Measurements from ENCODE around the gene NLRP3. TPM values are rescaled to one million over a fixed set of nuclear protein-coding genes. Genes with fewer than 3 reads are reported as not detected.

Gene NLRP3
- total and polyA plus RNA-seq, 9 of the 15 experiments (the other 6 are each of a cell fraction or from before 2014, with no cell fraction given), result not detected

GRCh38 chr1:247496581-247497285, 80.8 kb downstream of the NLRP3 start:
- ATAC-seq, result no peak
- POLR2A ChIA-PET, result interaction anchor here (0.6 kb wide), 1 partner anchor 134 kb away, joined by 3 read pairs; no protein-coding TSS in a partner anchor
- H2AFZ ChIP-seq (ENCODE audit: low read depth, low read length), result no peak overlapping the region
- no peak overlapping the region for H3K4me3 ChIP-seq
- no peaks in the 10 kb centered on the region for H3K79me2 ChIP-seq (ENCODE audit: control insufficient read depth, insufficient read depth, low read length)
- FAIRE-seq, result no peak
- H3K9me1 ChIP-seq (ENCODE audit: control insufficient read depth, insufficient read depth, low read length), result no peaks in the 10 kb centered on the region
- TF ChIP-seq CBFB (CRISPR knock-in tag; IDR thresholded peaks at IDR 0.05) (no peak), EP400 (IDR thresholded peaks at IDR 0.05) (no peak), ZNF184 (CRISPR knock-in tag; IDR thresholded peaks at IDR 0.05) (no peak), ZNF239 (CRISPR knock-in tag; IDR thresholded peaks at IDR 0.05) (no peak), MTA3 (IDR thresholded peaks at IDR 0.05; ENCODE audit: borderline replicate concordance) (no peak), GABPB2 (CRISPR knock-in tag; conservative IDR thresholded peaks at IDR 0.05) (no peak), DDX20 (tag; IDR thresholded peaks at IDR 0.05; ENCODE audit: low read depth) (no peak), MAFF (IDR thresholded peaks at IDR 0.05; ENCODE audit: low read length) (no peak)
- BruUV-seq (replicated peaks), result no TSS peak
- no peaks in the 10 kb centered on the region for H3K4me1 ChIP-seq (replicated peaks in 1 of 2; ENCODE audit: control insufficient read depth in 2 of 2, insufficient read depth in 2 of 2, low read length in 2 of 2)
- H3K9me3 ChIP-seq (replicated peaks; ENCODE audit: control insufficient read depth, insufficient read depth, low read depth, low read length), result no peaks in the 10 kb centered on the region
- DNase-seq (ENCODE audit: extremely low read depth in 1 of 4, low spot score in 3 of 4), result no peak
- in situ Hi-C loops (cut with MboI) (no loop called here), intact Hi-C loops (cut with micrococcal nuclease) (no loop called here)
- no peaks in the 10 kb centered on the region for H4K20me1 ChIP-seq (replicated peaks; ENCODE audit: control insufficient read depth, insufficient read depth, low read length)
- H3K9ac ChIP-seq (ENCODE audit: insufficient read depth in 1 of 2, low read depth in 2 of 2, low read length in 2 of 2), result no peak overlapping the region
- no peaks in the 10 kb centered on the region for H3K36me3 ChIP-seq (ENCODE audit: control insufficient read depth, insufficient read depth, low read length)
- 3% methylated on average over 10 of the region's 10 CpGs for WGBS (ENCODE audit: insufficient coverage, low coverage, missing lambda C conversion rate)
- H3K4me2 ChIP-seq (ENCODE audit: insufficient read depth, low read length), result no peak overlapping the region
- H3K27ac ChIP-seq (ENCODE audit: extremely low read depth, low read depth, low read length), result no peak overlapping the region
- peaks cover 0 to under 1% of the 10 kb centered on the region in 2 experiments; a peak in 4 of 5 replicates for H3K27me3 ChIP-seq (ENCODE audit: control insufficient read depth in 2 of 2, insufficient read depth in 2 of 2, low read length in 2 of 2)
- CTCF ChIA-PET (ENCODE audit: low intra/inter-chr PET ratio), result no interaction called here

Other genes starting within 250 kb of the NLRP3 start
Only the 7 nearest of the 8 such genes appear.
- gene VN1R5, start 160.1 kb upstream of the NLRP3 start, total RNA-seq (2014; rRNA removed), result not detected in 2 replicates
- not detected in 2 replicates for gene VN1R5, start 160.1 kb upstream of the NLRP3 start, total RNA-seq (2014; rRNA removed; fragmentation: Illumina TruSeq; extraction: Trizol)
- gene VN1R5, start 160.1 kb upstream of the NLRP3 start, total RNA-seq (2015; rRNA removed; fragmentation: Illumina TruSeq; extraction: Trizol), result not detected in 2 replicates
- not detected in 2 replicates for gene VN1R5, start 160.1 kb upstream of the NLRP3 start, total RNA-seq (2021)
- not detected in 2 replicates for gene VN1R5, start 160.1 kb upstream of the NLRP3 start, polyA plus RNA-seq (2011; rRNA removed)
- gene VN1R5, start 160.1 kb upstream of the NLRP3 start, polyA plus RNA-seq (2014; fragmentation: Illumina TruSeq; extraction: Trizol), result not detected in 2 replicates
- not detected for gene VN1R5, start 160.1 kb upstream of the NLRP3 start, polyA plus RNA-seq (2014; fragmentation: Nextera tagmentation; extraction: Ambion mirVana)
- not detected in 2 replicates for gene VN1R5, start 160.1 kb upstream of the NLRP3 start, polyA plus RNA-seq (2014; rRNA removed)
- gene ZNF496, start 84.3 kb upstream of the NLRP3 start, total RNA-seq (2014; rRNA removed), result 44.4 and 63.2 TPM in 2 replicates
- 22.0 and 22.7 TPM in 2 replicates for gene ZNF496, start 84.3 kb upstream of the NLRP3 start, total RNA-seq (2014; rRNA removed; fragmentation: Illumina TruSeq; extraction: Trizol)
- gene ZNF496, start 84.3 kb upstream of the NLRP3 start, total RNA-seq (2015; rRNA removed; fragmentation: Illumina TruSeq; extraction: Trizol), result 31.4 and 31.6 TPM in 2 replicates
- 54.0 and 55.5 TPM in 2 replicates for gene ZNF496, start 84.3 kb upstream of the NLRP3 start, total RNA-seq (2021)
- gene ZNF496, start 84.3 kb upstream of the NLRP3 start, polyA plus RNA-seq (2011; rRNA removed), result 29.8 and 37.8 TPM in 2 replicates
- gene ZNF496, start 84.3 kb upstream of the NLRP3 start, polyA plus RNA-seq (2014; fragmentation: Illumina TruSeq; extraction: Trizol), result 31.3 and 35.5 TPM in 2 replicates
- 1 to 10 TPM; 4.3 to 5.9 TPM for gene ZNF496, start 84.3 kb upstream of the NLRP3 start, polyA plus RNA-seq (2014; fragmentation: Nextera tagmentation; extraction: Ambion mirVana)
- gene ZNF496, start 84.3 kb upstream of the NLRP3 start, polyA plus RNA-seq (2014; rRNA removed), result 38.2 and 43.3 TPM in 2 replicates
- gene OR2B11, start 41.9 kb downstream of the NLRP3 start, total RNA-seq (2014; rRNA removed), result not detected in 2 replicates
- gene OR2B11, start 41.9 kb downstream of the NLRP3 start, total RNA-seq (2014; rRNA removed; fragmentation: Illumina TruSeq; extraction: Trizol), result not detected in 2 replicates
- not detected in 2 replicates for gene OR2B11, start 41.9 kb downstream of the NLRP3 start, total RNA-seq (2015; rRNA removed; fragmentation: Illumina TruSeq; extraction: Trizol)
- not detected in 2 replicates for gene OR2B11, start 41.9 kb downstream of the NLRP3 start, total RNA-seq (2021)
- not detected in 2 replicates for gene OR2B11, start 41.9 kb downstream of the NLRP3 start, polyA plus RNA-seq (2011; rRNA removed)
- not detected in 2 replicates for gene OR2B11, start 41.9 kb downstream of the NLRP3 start, polyA plus RNA-seq (2014; fragmentation: Illumina TruSeq; extraction: Trizol)
- not detected for gene OR2B11, start 41.9 kb downstream of the NLRP3 start, polyA plus RNA-seq (2014; fragmentation: Nextera tagmentation; extraction: Ambion mirVana)
- not detected in 2 replicates for gene OR2B11, start 41.9 kb downstream of the NLRP3 start, polyA plus RNA-seq (2014; rRNA removed)
- 0.04 TPM in 1 of 2 replicates, not detected in the other for gene OR2C3, start 120.3 kb downstream of the NLRP3 start, total RNA-seq (2014; rRNA removed)
- gene OR2C3, start 120.3 kb downstream of the NLRP3 start, total RNA-seq (2014; rRNA removed; fragmentation: Illumina TruSeq; extraction: Trizol), result not detected in 2 replicates
- 0.04 TPM in 2 replicates for gene OR2C3, start 120.3 kb downstream of the NLRP3 start, total RNA-seq (2015; rRNA removed; fragmentation: Illumina TruSeq; extraction: Trizol)
- 0.02 TPM in 1 of 2 replicates, not detected in the other for gene OR2C3, start 120.3 kb downstream of the NLRP3 start, total RNA-seq (2021)
- gene OR2C3, start 120.3 kb downstream of the NLRP3 start, polyA plus RNA-seq (2011; rRNA removed), result 0.01 and 0.03 TPM in 2 replicates
- gene OR2C3, start 120.3 kb downstream of the NLRP3 start, polyA plus RNA-seq (2014; fragmentation: Illumina TruSeq; extraction: Trizol), result 0.03 TPM in 1 of 2 replicates, not detected in the other
- under 1 TPM in 1 of 2 experiments, not detected in 1; under 0.01 TPM for gene OR2C3, start 120.3 kb downstream of the NLRP3 start, polyA plus RNA-seq (2014; fragmentation: Nextera tagmentation; extraction: Ambion mirVana)
- 0.05 TPM in 1 of 2 replicates, not detected in the other for gene OR2C3, start 120.3 kb downstream of the NLRP3 start, polyA plus RNA-seq (2014; rRNA removed)
- gene GCSAML, start 133.0 kb downstream of the NLRP3 start, total RNA-seq (2014; rRNA removed), result not detected in 2 replicates
- gene GCSAML, start 133.0 kb downstream of the NLRP3 start, total RNA-seq (2014; rRNA removed; fragmentation: Illumina TruSeq; extraction: Trizol), result not detected in 2 replicates
- not detected in 2 replicates for gene GCSAML, start 133.0 kb downstream of the NLRP3 start, total RNA-seq (2015; rRNA removed; fragmentation: Illumina TruSeq; extraction: Trizol)
- gene GCSAML, start 133.0 kb downstream of the NLRP3 start, total RNA-seq (2021), result not detected in 2 replicates
- gene GCSAML, start 133.0 kb downstream of the NLRP3 start, polyA plus RNA-seq (2011; rRNA removed), result 0.01 TPM in 1 of 2 replicates, not detected in the other
- not detected in 2 replicates for gene GCSAML, start 133.0 kb downstream of the NLRP3 start, polyA plus RNA-seq (2014; fragmentation: Illumina TruSeq; extraction: Trizol)
- not detected for gene GCSAML, start 133.0 kb downstream of the NLRP3 start, polyA plus RNA-seq (2014; fragmentation: Nextera tagmentation; extraction: Ambion mirVana)
- not detected in 2 replicates for gene GCSAML, start 133.0 kb downstream of the NLRP3 start, polyA plus RNA-seq (2014; rRNA removed)
- gene OR2G2, start 172.2 kb downstream of the NLRP3 start, total RNA-seq (2014; rRNA removed), result not detected in 2 replicates
- gene OR2G2, start 172.2 kb downstream of the NLRP3 start, total RNA-seq (2014; rRNA removed; fragmentation: Illumina TruSeq; extraction: Trizol), result not detected in 2 replicates
- not detected in 2 replicates for gene OR2G2, start 172.2 kb downstream of the NLRP3 start, total RNA-seq (2015; rRNA removed; fragmentation: Illumina TruSeq; extraction: Trizol)
- gene OR2G2, start 172.2 kb downstream of the NLRP3 start, total RNA-seq (2021), result not detected in 2 replicates
- gene OR2G2, start 172.2 kb downstream of the NLRP3 start, polyA plus RNA-seq (2011; rRNA removed), result not detected in 2 replicates
- not detected in 2 replicates for gene OR2G2, start 172.2 kb downstream of the NLRP3 start, polyA plus RNA-seq (2014; fragmentation: Illumina TruSeq; extraction: Trizol)
- not detected for gene OR2G2, start 172.2 kb downstream of the NLRP3 start, polyA plus RNA-seq (2014; fragmentation: Nextera tagmentation; extraction: Ambion mirVana)
- gene OR2G2, start 172.2 kb downstream of the NLRP3 start, polyA plus RNA-seq (2014; rRNA removed), result not detected in 2 replicates
- not detected in 2 replicates for gene OR2G3, start 189.4 kb downstream of the NLRP3 start, total RNA-seq (2014; rRNA removed)
- gene OR2G3, start 189.4 kb downstream of the NLRP3 start, total RNA-seq (2014; rRNA removed; fragmentation: Illumina TruSeq; extraction: Trizol), result not detected in 2 replicates
- not detected in 2 replicates for gene OR2G3, start 189.4 kb downstream of the NLRP3 start, total RNA-seq (2015; rRNA removed; fragmentation: Illumina TruSeq; extraction: Trizol)
- not detected in 2 replicates for gene OR2G3, start 189.4 kb downstream of the NLRP3 start, total RNA-seq (2021)
- gene OR2G3, start 189.4 kb downstream of the NLRP3 start, polyA plus RNA-seq (2011; rRNA removed), result not detected in 2 replicates
- not detected in 2 replicates for gene OR2G3, start 189.4 kb downstream of the NLRP3 start, polyA plus RNA-seq (2014; fragmentation: Illumina TruSeq; extraction: Trizol)
- gene OR2G3, start 189.4 kb downstream of the NLRP3 start, polyA plus RNA-seq (2014; fragmentation: Nextera tagmentation; extraction: Ambion mirVana), result not detected
- not detected in 2 replicates for gene OR2G3, start 189.4 kb downstream of the NLRP3 start, polyA plus RNA-seq (2014; rRNA removed)

All from K562 (cell line).